Inferior parietal cortex (tissue), 1 donor: ENCODE data around the gene CORO7.

Experiments
- DNase-seq: peaks from one replicate; pipeline ENCODE4 v3.0.0-alpha.2; 2016; ENCODE audit errors: extremely low spot score

The CORO7 gene

GRCh38 chr16:4384509-4384942, 31.9 kb downstream of the CORO7 start:
- no peak for DNase-seq

- DNase-seq = no peak
These were observed 32.6 kb downstream of the CORO7 start for GRCh38 chr16:4383591-4384444.

GRCh38 chr16:4382795-4383357, 33.5 kb downstream of the CORO7 start:
- DNase-seq = no peak

GRCh38 chr16:4381935-4382794, 34.2 kb downstream of the CORO7 start:
- DNase-seq = no peak

GRCh38 chr16:4381072-4381934, 35.1 kb downstream of the CORO7 start:
- no peak for DNase-seq

- DNase-seq = no peak
These were observed 36.0 kb downstream of the CORO7 start for GRCh38 chr16:4380119-4381063.

GRCh38 chr16:4378999-4379690, 37.3 kb downstream of the CORO7 start:
- no peak for DNase-seq

- DNase-seq = no peak
These were observed 38.2 kb downstream of the CORO7 start for GRCh38 chr16:4378161-4378666.

- DNase-seq = no peak
These were observed 38.7 kb downstream of the CORO7 start for GRCh38 chr16:4377573-4378154.

GRCh38 chr16:4376893-4377572, 39.4 kb downstream of the CORO7 start:
- DNase-seq = no peak

GRCh38 chr16:4376126-4376892, 40.1 kb downstream of the CORO7 start:
- DNase-seq = peak; percentile 58

- DNase-seq = no peak
These were observed 40.7 kb downstream of the CORO7 start for GRCh38 chr16:4375717-4376116.

GRCh38 chr16:4373909-4374742, 42.3 kb downstream of the CORO7 start:
- no peak for DNase-seq

GRCh38 chr16:4373356-4373908, 43.0 kb downstream of the CORO7 start:
- DNase-seq = no peak

- no peak for DNase-seq
These were observed 43.6 kb downstream of the CORO7 start for GRCh38 chr16:4372578-4373355.
